Epithelial cell of proximal tubule (primary cell): ENCODE data around the gene PRKAR2B. TPM values are rescaled to one million over a fixed set of nuclear protein-coding genes. Genes with fewer than 3 reads are reported as not detected.

Experiments used
- DNase-seq: peaks from one replicate; pipeline ENCODE4 v3.0.0-alpha.2; 2011; ENCODE audit warnings: low read depth
- H3K4me3 ChIP-seq: 2 replicates; pipeline ENCODE4 v1.5.1; 2011; ENCODE audit warnings: low read depth, mild to moderate bottlenecking, low read length
- CTCF ChIP-seq: conservative IDR thresholded peaks from 2 replicates; pipeline ENCODE4 v1.5.1; 2012; ENCODE audit warnings: low read depth, mild to moderate bottlenecking, low read length
- total RNA-seq: library from RNA; depleted of rRNA; stranded (reverse); fragments of >200 nt; gene quantifications from 2 replicates; pipeline ENCODE4 v1.2.3, GENCODE V29; 2015

Gene PRKAR2B
- total RNA-seq, 1 donor from 2014 or later = 5.2 TPM

GRCh38 chr7:107025449-107026103 lies 18.9 kb upstream of the PRKAR2B start:
- DNase-seq = no peak
- no peak for TF ChIP-seq CTCF

GRCh38 chr7:107026166-107026565 lies 18.3 kb upstream of the PRKAR2B start:
- no peak overlapping the region for H3K4me3 ChIP-seq
- DNase-seq = no peak
- TF ChIP-seq CTCF = no peak

More at GRCh38 chr7:107025449-107026103, 18.9 kb upstream of the PRKAR2B start:
- no peak overlapping the region for H3K4me3 ChIP-seq

GRCh38 chr7:107027208-107027607 lies 17.3 kb upstream of the PRKAR2B start:
- DNase-seq = no peak
- no peak overlapping the region for H3K4me3 ChIP-seq
- no peak for TF ChIP-seq CTCF

GRCh38 chr7:107029061-107029763 lies 15.3 kb upstream of the PRKAR2B start:
- DNase-seq = no peak
- no peak for TF ChIP-seq CTCF
- H3K4me3 ChIP-seq = no peak overlapping the region

GRCh38 chr7:107029764-107030286 lies 14.7 kb upstream of the PRKAR2B start:
- DNase-seq = no peak
- H3K4me3 ChIP-seq = no peak overlapping the region
- no peak for TF ChIP-seq CTCF

GRCh38 chr7:107032050-107032449 lies 12.5 kb upstream of the PRKAR2B start:
- no peak for DNase-seq
- TF ChIP-seq CTCF = no peak
- H3K4me3 ChIP-seq = no peak overlapping the region
